SK-N-SH (cell line): ENCODE measurements around the gene KRTAP10-2.

ENCODE experiments used
- EP300 ChIP-seq, 2 experiments: IDR thresholded peaks; 2 replicates each; pipeline versions ENCODE4 v1.4.0 to v1.6.1; 2012; ENCODE audit warnings: borderline replicate concordance in 1 of 2, low read depth in 1 of 2, low read length in 1 of 2
- GATA2 ChIP-seq: sonication (generic); formaldehyde crosslinking; IDR thresholded peaks from 2 replicates; pipeline ENCODE4 v1.5.0; 2020; ENCODE audit warnings: mild to moderate bottlenecking, missing genetic modification reagents
- TF ChIP-seq, protein P1 (sequence below): fragments of 200-600 bp; sonication (generic); IDR thresholded peaks from 2 replicates; pipeline ENCODE4 v1.6.1; 2017; ENCODE audit warnings: antibody characterized with exemption, mild to moderate bottlenecking, moderate library complexity

DNA sequence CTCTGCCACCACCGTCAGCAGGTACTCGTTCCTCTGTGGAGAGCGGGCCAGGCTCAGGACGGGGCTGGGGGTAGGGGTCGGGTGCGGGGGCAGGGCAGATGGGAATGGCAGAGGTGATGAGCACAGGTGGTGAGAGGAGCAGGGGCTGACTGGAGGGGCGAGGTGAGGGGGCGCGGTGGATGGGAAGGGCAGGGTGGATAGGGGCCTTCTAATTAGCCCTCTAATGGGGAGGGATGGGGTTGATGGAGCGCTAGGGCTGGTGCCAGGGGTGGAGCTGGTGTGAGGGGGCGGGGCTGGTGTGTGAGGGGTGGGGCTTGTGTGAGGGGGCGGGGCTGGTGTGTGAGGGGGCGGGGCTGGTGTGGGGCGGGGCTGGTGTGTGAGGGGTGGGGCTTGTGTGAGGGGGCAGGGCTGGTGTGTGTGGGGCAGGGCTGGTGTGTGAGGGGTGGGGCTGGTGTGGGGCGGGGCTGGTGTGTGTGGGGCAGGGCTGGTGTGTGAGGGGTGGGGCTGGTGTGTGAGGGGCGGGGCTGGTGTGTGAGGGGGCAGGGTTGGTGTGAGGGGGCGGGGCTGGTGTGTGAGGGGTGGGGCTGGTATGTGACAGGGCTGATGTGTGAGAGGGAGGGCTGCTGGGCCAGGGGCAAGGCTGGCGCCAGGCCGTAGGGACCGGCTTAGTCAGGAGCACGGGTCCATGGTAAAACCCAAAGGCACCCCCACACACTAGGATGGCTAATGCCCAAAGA is 17.2 kb downstream of the KRTAP10-2 start:
- TF ChIP-seq GATA2 (CRISPR knock-in tag) (no peak), EP300 (IDR thresholded peaks at IDR 0.05; ENCODE audit: borderline replicate concordance in 1 of 2, low read depth in 1 of 2, low read length in 1 of 2) (no peak)
- TF ChIP-seq, protein P1, sequence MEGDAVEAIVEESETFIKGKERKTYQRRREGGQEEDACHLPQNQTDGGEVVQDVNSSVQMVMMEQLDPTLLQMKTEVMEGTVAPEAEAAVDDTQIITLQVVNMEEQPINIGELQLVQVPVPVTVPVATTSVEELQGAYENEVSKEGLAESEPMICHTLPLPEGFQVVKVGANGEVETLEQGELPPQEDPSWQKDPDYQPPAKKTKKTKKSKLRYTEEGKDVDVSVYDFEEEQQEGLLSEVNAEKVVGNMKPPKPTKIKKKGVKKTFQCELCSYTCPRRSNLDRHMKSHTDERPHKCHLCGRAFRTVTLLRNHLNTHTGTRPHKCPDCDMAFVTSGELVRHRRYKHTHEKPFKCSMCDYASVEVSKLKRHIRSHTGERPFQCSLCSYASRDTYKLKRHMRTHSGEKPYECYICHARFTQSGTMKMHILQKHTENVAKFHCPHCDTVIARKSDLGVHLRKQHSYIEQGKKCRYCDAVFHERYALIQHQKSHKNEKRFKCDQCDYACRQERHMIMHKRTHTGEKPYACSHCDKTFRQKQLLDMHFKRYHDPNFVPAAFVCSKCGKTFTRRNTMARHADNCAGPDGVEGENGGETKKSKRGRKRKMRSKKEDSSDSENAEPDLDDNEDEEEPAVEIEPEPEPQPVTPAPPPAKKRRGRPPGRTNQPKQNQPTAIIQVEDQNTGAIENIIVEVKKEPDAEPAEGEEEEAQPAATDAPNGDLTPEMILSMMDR, result no peak
